H1 (cell line): ENCODE data around the gene S100A8. TPM values are rescaled to one million over a fixed set of nuclear protein-coding genes. Genes with fewer than 3 reads are reported as not detected.

ENCODE experiments used
- CBX5 ChIP-seq: fragments of 300-800, 300-1000 bp; sonication (generic); IDR thresholded peaks from 2 replicates; pipeline ENCODE4 v1.7.1; 2016; ENCODE audit warnings: antibody characterized with exemption, low read length, low read depth
- CEBPB ChIP-seq: IDR thresholded peaks from 2 replicates; pipeline ENCODE4 v1.6.1; 2012; ENCODE audit warnings: low read depth, low read length
- CTBP2 ChIP-seq: IDR thresholded peaks from 2 replicates; pipeline ENCODE4 v1.7.0; 2011; ENCODE audit warnings: borderline replicate concordance, mild to moderate bottlenecking, moderate library complexity, mixed read lengths, low read length; ENCODE audit not compliant: insufficient read depth, insufficient read length
- EP300 ChIP-seq, 2 experiments: IDR thresholded peaks; 1 replicate in 1 of 2; 2 replicates in 1 of 2; pipeline ENCODE4 v1.6.1; 2011 to 2012; ENCODE audit warnings: low read depth in 2 of 2, low read length in 2 of 2, mild to moderate bottlenecking in 2 of 2, borderline replicate concordance in 1 of 2, inconsistent platforms in 1 of 2, moderate library complexity in 1 of 2
- JUND ChIP-seq: IDR thresholded peaks from 2 replicates; pipeline ENCODE4 v1.6.1; 2011; ENCODE audit warnings: mild to moderate bottlenecking, improper control_type of control experiment, low read length
- KDM1A ChIP-seq: fragments of 200-600, 300-600 bp; sonication (generic); IDR thresholded peaks from 2 replicates; pipeline ENCODE4 v1.7.1; 2016; ENCODE audit warnings: mild to moderate bottlenecking, low read length, borderline replicate concordance
- MAFK ChIP-seq: IDR thresholded peaks from 2 replicates; pipeline ENCODE4 v1.6.1; 2012; ENCODE audit warnings: low read depth, mild to moderate bottlenecking, improper control_type of control experiment, low read length
- SIX5 ChIP-seq: IDR thresholded peaks from 2 replicates; pipeline ENCODE4 v1.6.1; 2011; ENCODE audit warnings: mild to moderate bottlenecking, low read depth, low read length
- TEAD4 ChIP-seq: IDR thresholded peaks from 2 replicates; pipeline ENCODE4 v1.6.1; 2012; ENCODE audit warnings: low read depth, low read length, inconsistent platforms, mixed read lengths
- polyA plus RNA-seq, 7 experiments: library from polyadenylated mRNA; depleted of rRNA in 3 of 7; stranded (reverse) in 5 of 7; unstranded in 2 of 7; fragments of >200 nt in 5 of 7; fragments of 200-250 nt in 2 of 7; gene quantifications; 1 replicate in 5 of 7; 2 replicates in 1 of 7; 4 replicates in 1 of 7; pipeline versions ENCODE4 v1.2.1 to v1.2.3, GENCODE V29; 2011 to 2013; ENCODE audit warnings: missing spikeins in 2 of 7, mixed read lengths in 2 of 7
- total RNA-seq: library from RNA; stranded (reverse); fragmentation: NEBNext Ultra II Directional; extraction: Animal tissue kit (Norgen Biotek cat#: 25700); gene quantifications from 2 replicates; pipeline ENCODE4 v1.2.1, GENCODE V29; 2021
- TF ChIP-seq, protein P1 (sequence below): IDR thresholded peaks from 2 replicates; pipeline ENCODE4 v1.6.1; 2012; ENCODE audit warnings: inconsistent platforms

Gene S100A8
- total and polyA plus RNA-seq, 2 of the 8 experiments (the other 6 are each of a cell fraction or from before 2014, with no cell fraction given), result not detected

GRCh38 chr1:153431427-153431826 is 40.6 kb upstream of the S100A8 start (continued):
- TF ChIP-seq KDM1A (no peak), JUND (no peak), SIX5 (no peak), CTBP2 (no peak), CBX5 (no peak), CEBPB (no peak), EP300 (IDR thresholded peaks at IDR 0.05; ENCODE audit: borderline replicate concordance in 1 of 2, low read depth in 2 of 2, low read length in 2 of 2) (no peak), TEAD4 (no peak), MAFK (no peak)
- TF ChIP-seq, protein P1, sequence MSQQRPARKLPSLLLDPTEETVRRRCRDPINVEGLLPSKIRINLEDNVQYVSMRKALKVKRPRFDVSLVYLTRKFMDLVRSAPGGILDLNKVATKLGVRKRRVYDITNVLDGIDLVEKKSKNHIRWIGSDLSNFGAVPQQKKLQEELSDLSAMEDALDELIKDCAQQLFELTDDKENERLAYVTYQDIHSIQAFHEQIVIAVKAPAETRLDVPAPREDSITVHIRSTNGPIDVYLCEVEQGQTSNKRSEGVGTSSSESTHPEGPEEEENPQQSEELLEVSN, result no peak
